Measurements from ENCODE around the gene APOF. TPM values are rescaled to one million over a fixed set of nuclear protein-coding genes. Genes with fewer than 3 reads are reported as not detected.
"Not testable (repeated sequence)": the region's sequence is repeated elsewhere in the genome, so short reads cannot be mapped to it uniquely, and the experiment has no call there.

Gene APOF
- total and polyA plus RNA-seq, 2 experiments from 2014 or later: not detected

- H3K9me2 ChIP-seq (ENCODE audit: insufficient read depth): no peaks in the 10 kb centered on the region
- H4K20me1 ChIP-seq (ENCODE audit: insufficient read depth): no peaks in the 10 kb centered on the region
- H3K36me3 ChIP-seq (ENCODE audit: low read depth): peaks cover 5% of the 10 kb centered on the region; the same call in 1 of the 2 replicates
- no peaks in the 10 kb centered on the region for H3K9me3 ChIP-seq (ENCODE audit: low read depth)
- DNase-seq: no peak
- H2AFZ ChIP-seq: no peak overlapping the region
- no peak overlapping the region for H3K27ac ChIP-seq
- H3K9ac ChIP-seq: no peak overlapping the region
- WGBS, 2 experiments (ENCODE audit: low coverage in 1 of 2, low lambda C conversion rate in 2 of 2, missing lambda C conversion rate in 2 of 2): 81 to 83% methylated on average over 8 to 9 of the region's 9 CpGs
- TF ChIP-seq EZH2phosphoT487 (IDR thresholded peaks at IDR 0.05; ENCODE audit: insufficient read depth, low read depth) (no peak), EZH2 (IDR thresholded peaks at IDR 0.05; ENCODE audit: insufficient read depth, poor library complexity, severe bottlenecking) (no peak)
- no peaks in the 10 kb centered on the region for H3K79me2 ChIP-seq (ENCODE audit: insufficient read depth)
- no peaks in the 10 kb centered on the region for H3K27me3 ChIP-seq (replicated peaks; ENCODE audit: insufficient read depth)
- H3F3A ChIP-seq (ENCODE audit: insufficient read depth): peaks cover 24% of the 10 kb centered on the region
- in situ Hi-C loops (cut with MboI): no loop called here
- H3K4me2 ChIP-seq (ENCODE audit: unreplicated experiment): no peak overlapping the region
- 0 out of 2 replicates have a peak, but pooled peaks cover 6% of the 10 kb centered on the region for H3K4me1 ChIP-seq (ENCODE audit: insufficient read depth)
- no peak overlapping the region for H3K4me3 ChIP-seq
Observed at GRCh38 chr12:56336361-56337167, 26.1 kb downstream of the APOF start.

GRCh38 chr12:56335527-56335926 lies 27.1 kb downstream of the APOF start:
- H3K36me3 ChIP-seq (ENCODE audit: low read depth); H4K20me1 ChIP-seq (ENCODE audit: insufficient read depth); H3K9ac ChIP-seq; H3K4me3 ChIP-seq; H3K9me2 ChIP-seq (ENCODE audit: insufficient read depth); DNase-seq; H3K4me2 ChIP-seq (ENCODE audit: unreplicated experiment); H2AFZ ChIP-seq; H3K27me3 ChIP-seq (replicated peaks; ENCODE audit: insufficient read depth); H3K9me3 ChIP-seq (ENCODE audit: low read depth); in situ Hi-C loops (cut with MboI); H3K27ac ChIP-seq; H3K4me1 ChIP-seq (ENCODE audit: insufficient read depth); H3K79me2 ChIP-seq (ENCODE audit: insufficient read depth): not testable (repeated sequence)
- H3F3A ChIP-seq (ENCODE audit: insufficient read depth): 0 out of 2 replicates have a peak, but pooled peaks cover 16% of the 10 kb centered on the region
- WGBS, 2 experiments (ENCODE audit: low coverage in 1 of 2, low lambda C conversion rate in 2 of 2, missing lambda C conversion rate in 2 of 2): 97% methylated on average over 8 of the region's 8 CpGs

GRCh38 chr12:56334490-56334793 lies 28.2 kb downstream of the APOF start:
- WGBS, 2 experiments (ENCODE audit: low coverage in 1 of 2, low lambda C conversion rate in 2 of 2, missing lambda C conversion rate in 2 of 2): 7% methylated on average over 6 of the region's 6 CpGs
- TF ChIP-seq EZH2 (IDR thresholded peaks at IDR 0.05; ENCODE audit: insufficient read depth, poor library complexity, severe bottlenecking) (no peak), EZH2phosphoT487 (IDR thresholded peaks at IDR 0.05; ENCODE audit: insufficient read depth, low read depth) (no peak)
- in situ Hi-C loops (cut with MboI): no loop called here
- Histone ChIP-seq H3F3A (ENCODE audit: insufficient read depth) (0 out of 2 replicates have a peak, but pooled peaks cover 9% of the 10 kb centered on the region), H3K4me2 (ENCODE audit: unreplicated experiment) (peak overlapping the region; percentile 88), H3K9me2 (ENCODE audit: insufficient read depth) (no peaks in the 10 kb centered on the region), H3K9me3 (ENCODE audit: low read depth) (no peaks in the 10 kb centered on the region), H3K36me3 (ENCODE audit: low read depth) (no peaks in the 10 kb centered on the region), H2AFZ (peak overlapping the region; percentile 92), H3K79me2 (ENCODE audit: insufficient read depth) (no peaks in the 10 kb centered on the region), H3K27me3 (replicated peaks; ENCODE audit: insufficient read depth) (no peaks in the 10 kb centered on the region), H3K4me3 (peak overlapping the region; percentile 77), H4K20me1 (ENCODE audit: insufficient read depth) (no peaks in the 10 kb centered on the region), H3K27ac (peak overlapping the region; percentile 94), H3K9ac (peak overlapping the region; percentile 92), H3K4me1 (ENCODE audit: insufficient read depth) (0 out of 2 replicates have a peak, but pooled peaks cover 6% of the 10 kb centered on the region)
- DNase-seq: peak; percentile 23

- no peak for TF ChIP-seq EZH2phosphoT487 (IDR thresholded peaks at IDR 0.05; ENCODE audit: insufficient read depth, low read depth)
- no peak for TF ChIP-seq EZH2 (IDR thresholded peaks at IDR 0.05; ENCODE audit: insufficient read depth, poor library complexity, severe bottlenecking)
- Histone ChIP-seq H3K9me2 (ENCODE audit: insufficient read depth) (no peaks in the 10 kb centered on the region), H3K4me3 (peak within 1 kb of the TSS; percentile 77), H4K20me1 (ENCODE audit: insufficient read depth) (no peaks in the 10 kb centered on the region), H3K79me2 (ENCODE audit: insufficient read depth) (no peaks in the 10 kb centered on the region), H3K9ac (peak within 1 kb of the TSS; percentile 92), H3K27ac (peak within 1 kb of the TSS; percentile 94), H3K4me2 (ENCODE audit: unreplicated experiment) (peak within 1 kb of the TSS; percentile 88), H3K27me3 (replicated peaks; ENCODE audit: insufficient read depth) (no peaks in the 10 kb centered on the region), H3F3A (ENCODE audit: insufficient read depth) (0 out of 2 replicates have a peak, but pooled peaks cover 9% of the 10 kb centered on the region), H3K4me1 (ENCODE audit: insufficient read depth) (0 out of 2 replicates have a peak, but pooled peaks cover 6% of the 10 kb centered on the region), H3K36me3 (ENCODE audit: low read depth) (no peaks in the 10 kb centered on the region), H3K9me3 (ENCODE audit: low read depth) (no peaks in the 10 kb centered on the region), H2AFZ (peak within 1 kb of the TSS; percentile 92)
- 1% methylated on average over 42 to 45 of the region's 45 CpGs for WGBS, 2 experiments (ENCODE audit: low coverage in 1 of 2, low lambda C conversion rate in 2 of 2, missing lambda C conversion rate in 2 of 2)
- peak; percentile 98 for DNase-seq
- in situ Hi-C loops (cut with MboI): no loop called here
Observed at GRCh38 chr12:56333679-56334489, 28.8 kb downstream of the APOF start, which contains the start of gene PAN2. PAN2 (minus strand) TSS chr12:56334000; CDS start chr12:56333094, 906 bp downstream.

All from GM23248 (cell line).